GM18505 (cell line): Measurements from ENCODE around the gene ALG5.

Experiments used
- ATAC-seq: cut with Tn5 transposase; IDR thresholded peaks from one replicate; pipeline ENCODE4 v1.9.1; 2021; ENCODE audit not compliant: unreplicated experiment
- POLR2A ChIP-seq: IDR thresholded peaks from 4 replicates; pipeline ENCODE4 v1.6.1; 2011; ENCODE audit warnings: borderline replicate concordance; ENCODE audit not compliant: insufficient read depth, insufficient read length; ENCODE audit errors: extremely low read depth

The ALG5 gene, protein sequence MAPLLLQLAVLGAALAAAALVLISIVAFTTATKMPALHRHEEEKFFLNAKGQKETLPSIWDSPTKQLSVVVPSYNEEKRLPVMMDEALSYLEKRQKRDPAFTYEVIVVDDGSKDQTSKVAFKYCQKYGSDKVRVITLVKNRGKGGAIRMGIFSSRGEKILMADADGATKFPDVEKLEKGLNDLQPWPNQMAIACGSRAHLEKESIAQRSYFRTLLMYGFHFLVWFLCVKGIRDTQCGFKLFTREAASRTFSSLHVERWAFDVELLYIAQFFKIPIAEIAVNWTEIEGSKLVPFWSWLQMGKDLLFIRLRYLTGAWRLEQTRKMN

DNA sequence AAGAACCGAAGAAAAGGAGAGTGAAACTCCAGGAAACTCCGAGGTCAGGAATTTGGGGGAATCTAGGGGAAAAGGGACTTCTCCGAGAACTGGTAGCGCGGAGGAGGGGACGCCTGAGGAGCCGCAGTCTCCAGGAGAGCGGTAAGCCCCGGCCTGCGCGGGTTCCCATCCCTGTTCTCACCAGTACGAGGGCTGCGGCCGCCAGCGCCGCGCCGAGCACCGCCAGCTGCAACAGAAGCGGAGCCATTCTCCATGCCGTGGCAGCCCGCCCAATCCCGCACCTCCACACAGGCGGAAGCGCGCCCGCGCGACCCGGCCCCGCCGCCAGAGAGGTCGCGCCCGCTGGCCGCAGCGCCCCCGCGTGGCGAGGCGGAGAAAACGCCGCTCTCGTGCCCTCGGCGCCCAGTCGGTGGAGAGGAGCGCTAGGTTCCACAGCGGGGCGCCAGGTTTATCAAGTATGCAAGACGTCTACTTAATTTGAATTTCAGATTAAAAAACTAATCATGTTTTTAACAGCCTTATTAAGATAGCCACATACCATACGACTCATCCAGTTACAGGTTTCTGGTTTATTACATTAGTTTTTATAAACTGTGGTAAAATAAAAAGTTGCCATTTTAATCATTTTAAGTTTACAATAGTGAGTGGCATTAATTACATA, at the start of gene ALG5:
Gene ALG5 (minus strand): TSS at position 287 of the 661 bp plus-strand sequence. CDS start 40 bp downstream, at position 247.
- peak; percentile 61 for ATAC-seq
- peak; percentile 98 for TF ChIP-seq POLR2A

DNA sequence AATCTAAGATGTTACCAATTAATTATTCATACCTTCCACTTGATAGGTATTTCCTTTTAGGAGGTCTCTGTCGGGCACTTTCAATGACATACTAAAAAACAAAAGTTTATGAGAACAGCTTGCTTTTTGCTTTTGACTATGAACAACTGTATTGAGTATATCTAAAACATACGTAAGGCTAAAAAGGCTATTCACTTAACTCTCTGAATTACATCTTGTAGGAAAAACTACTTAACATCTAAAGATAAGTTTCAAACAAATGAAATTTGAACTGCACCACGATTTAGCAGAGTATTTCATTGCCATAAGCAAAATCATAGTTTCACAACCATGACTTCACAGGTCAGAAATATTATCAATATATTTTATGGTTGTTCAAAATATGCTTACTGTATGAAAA, 48.7 kb upstream of the ALG5 start:
- TF ChIP-seq POLR2A, result no peak
- no peak for ATAC-seq

DNA sequence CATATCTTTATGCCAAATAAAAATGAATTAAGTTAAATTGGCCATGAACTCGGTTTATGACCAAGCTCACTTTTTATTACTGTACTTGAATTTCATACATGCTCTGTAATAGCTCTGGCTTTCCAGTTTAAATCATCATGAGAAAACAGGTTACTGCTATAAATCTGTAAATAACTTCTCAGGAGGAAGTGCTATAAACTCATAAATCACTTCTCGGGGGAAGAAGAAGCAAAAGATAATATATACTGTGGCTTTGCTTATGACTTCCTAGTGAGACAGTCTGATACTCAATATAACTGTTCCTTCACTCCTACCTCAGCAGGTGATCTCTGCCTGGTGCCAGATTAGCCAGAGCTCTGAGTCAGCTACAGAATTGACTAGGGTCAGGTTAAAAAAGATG, 47.9 kb upstream of the ALG5 start:
- no peak for ATAC-seq
- no peak for TF ChIP-seq POLR2A

DNA sequence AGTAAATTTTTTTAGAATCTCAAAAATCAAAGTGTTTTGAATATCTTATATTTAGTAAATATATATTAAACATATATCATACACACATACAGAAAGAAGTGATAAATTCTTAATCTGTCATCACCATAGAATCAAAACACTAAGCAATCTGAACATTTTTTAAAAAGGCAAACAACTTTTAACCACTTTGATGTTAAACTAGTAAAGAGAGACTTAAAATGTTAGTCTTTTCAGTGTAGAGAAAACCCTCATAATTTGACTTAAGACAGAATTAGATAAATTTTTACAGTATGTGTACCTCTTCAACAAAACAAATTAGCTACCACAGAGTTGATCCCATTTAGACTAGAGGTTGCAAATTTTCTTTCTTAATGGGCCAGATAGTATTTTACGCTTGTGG, 46.9 kb upstream of the ALG5 start:
- no peak for TF ChIP-seq POLR2A
- no peak for ATAC-seq

DNA sequence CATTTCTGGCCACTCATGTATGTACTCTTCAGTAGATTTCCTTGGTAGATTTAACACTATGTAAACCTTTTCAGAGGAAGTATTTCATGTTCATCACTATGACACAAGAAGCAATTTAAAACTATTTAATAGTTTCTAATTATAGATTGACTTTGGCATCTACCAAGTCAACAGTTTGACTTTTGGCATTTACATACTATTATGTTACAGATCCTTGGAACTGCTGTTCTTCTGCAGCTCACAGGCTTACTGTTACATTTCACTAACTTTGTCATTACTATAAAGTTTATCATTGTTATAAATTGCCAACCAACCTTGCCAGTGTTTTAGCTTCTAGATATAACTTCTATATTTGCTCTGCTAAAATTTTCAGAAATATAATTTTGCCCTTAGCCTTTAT, 41.6 kb upstream of the ALG5 start:
- TF ChIP-seq POLR2A, result no peak
- ATAC-seq, result no peak

DNA sequence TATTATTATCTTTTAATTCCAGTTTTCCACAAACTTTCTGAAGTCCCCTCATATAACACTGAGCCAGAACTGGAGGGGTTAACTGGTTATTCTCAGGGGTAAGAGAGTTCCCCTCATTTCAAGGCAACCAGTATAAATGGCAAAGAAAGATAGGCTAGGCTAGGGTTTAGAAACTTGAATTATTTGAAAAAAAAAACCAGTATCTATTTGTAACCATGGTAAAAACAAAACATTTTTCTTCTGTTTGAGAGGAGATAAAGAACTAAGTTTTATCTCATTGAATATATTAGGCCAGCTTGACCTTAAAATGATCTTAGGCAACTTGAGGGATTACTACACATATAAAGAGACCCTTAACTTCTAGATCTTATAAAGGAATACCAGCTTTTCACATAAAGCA, 40.8 kb upstream of the ALG5 start:
- TF ChIP-seq POLR2A, result no peak
- no peak for ATAC-seq

DNA sequence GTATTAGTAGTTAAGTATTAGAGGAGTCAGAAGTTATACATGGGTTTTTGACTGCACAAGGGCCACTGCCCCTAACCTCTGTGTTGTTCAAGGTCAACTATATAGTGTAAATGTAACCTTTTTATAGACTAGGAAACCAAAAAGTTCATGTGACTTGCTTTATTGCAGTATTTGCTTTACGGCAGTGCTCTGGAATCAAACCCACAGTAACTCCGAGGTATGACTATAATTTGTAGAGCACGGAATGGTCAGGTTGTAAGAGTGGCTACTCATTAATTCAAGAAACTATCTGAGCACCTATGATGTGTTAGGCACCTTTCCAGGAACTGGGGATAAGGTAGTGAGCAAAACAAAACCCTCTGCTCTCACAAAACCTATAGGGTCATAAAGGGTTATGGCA, 38.1 kb upstream of the ALG5 start:
- ATAC-seq, result no peak
- TF ChIP-seq POLR2A, result no peak

DNA sequence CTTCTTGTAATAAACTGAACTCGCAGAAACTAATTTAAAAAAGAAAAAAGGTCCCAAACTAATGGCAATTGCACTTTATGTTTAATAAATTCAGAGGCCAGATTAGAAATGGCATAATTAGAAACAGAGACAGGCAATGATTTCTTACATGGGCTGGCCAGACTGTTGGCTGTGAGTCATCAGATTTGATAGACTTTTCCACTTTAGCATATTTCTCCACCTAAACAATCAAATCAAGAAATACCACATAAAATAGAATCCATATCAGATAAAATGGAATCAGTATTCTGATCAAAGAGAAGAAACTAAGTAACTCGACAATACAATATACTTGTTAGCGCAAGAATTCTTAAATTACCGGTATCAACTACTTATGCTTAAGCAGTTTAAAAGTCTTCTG, 30.5 kb upstream of the ALG5 start:
- no peak for ATAC-seq
- no peak for TF ChIP-seq POLR2A

DNA sequence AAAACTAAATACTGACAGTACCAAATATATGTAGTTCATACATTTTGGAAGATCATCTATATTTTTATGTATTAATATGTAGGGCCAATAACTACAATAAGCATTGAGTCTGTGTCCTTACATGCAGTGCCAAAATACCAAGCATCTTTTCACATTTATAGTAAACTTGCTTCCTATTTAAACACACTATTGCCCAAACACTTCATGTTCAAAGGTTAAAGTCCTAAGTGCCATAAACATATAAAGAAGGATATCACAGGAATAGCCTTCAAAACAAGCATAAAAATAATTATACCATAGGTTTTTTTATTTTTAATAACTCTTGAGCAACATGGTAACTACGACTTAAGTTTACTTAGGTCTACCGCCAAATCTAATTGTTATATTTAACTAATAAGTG, 28.5 kb upstream of the ALG5 start:
- ATAC-seq, result no peak
- no peak for TF ChIP-seq POLR2A

DNA sequence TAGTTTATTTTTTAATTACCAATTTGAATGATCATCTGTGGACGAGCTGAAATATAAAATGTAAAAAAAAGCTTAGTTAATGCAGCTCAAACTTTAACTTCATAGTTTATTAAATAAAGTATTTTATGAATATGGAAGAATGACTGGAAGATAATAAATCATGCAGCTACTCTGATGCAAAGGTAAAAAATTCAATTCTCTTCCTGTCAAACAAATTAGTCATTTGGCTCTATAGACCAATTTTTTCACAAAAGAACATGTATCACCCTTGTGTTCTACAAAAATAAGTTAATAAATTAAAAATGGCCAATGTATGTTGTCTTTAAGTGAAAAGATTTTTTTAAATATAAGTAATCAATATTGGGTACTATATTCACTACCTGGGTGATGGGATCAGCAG, 27.6 kb upstream of the ALG5 start:
- no peak for TF ChIP-seq POLR2A
- no peak for ATAC-seq

DNA sequence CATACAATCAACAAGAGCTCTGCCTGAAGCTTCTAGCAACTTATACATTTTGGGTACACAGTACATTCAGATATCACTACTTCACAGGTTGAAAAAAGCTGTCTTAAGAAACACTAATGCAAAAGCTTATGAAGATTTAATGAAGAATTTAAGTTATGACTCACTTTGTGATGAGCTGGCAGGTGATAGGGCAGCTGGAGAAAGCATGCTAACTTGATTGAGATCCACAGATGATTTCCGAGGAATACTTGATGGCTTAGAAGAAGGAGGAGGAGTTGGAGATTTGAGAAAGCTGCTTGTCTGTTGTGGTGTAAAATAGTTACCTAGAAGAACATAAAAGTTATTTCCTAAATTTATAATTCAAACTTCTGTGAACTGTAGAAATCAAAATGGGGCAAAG, 24.7 kb upstream of the ALG5 start:
- ATAC-seq, result no peak
- TF ChIP-seq POLR2A, result no peak

DNA sequence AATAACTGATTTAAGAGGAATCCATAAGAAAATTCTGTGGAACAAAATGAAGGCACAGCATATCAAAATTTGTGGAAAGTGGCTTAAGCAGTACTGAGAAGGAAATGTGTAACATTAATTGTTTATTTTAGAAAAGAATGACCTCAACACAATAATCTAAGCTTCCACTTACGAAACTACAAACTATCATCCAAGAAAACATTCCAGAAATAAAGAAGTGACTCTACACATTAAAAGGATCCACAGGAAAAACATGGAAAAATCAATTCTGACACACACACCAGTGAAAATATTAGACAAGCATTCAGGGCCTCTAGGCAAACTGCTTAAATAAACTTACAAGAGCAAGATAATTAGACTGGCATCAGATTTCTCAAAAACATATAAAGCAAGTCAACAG, 15.5 kb upstream of the ALG5 start:
- no peak for ATAC-seq
- TF ChIP-seq POLR2A, result no peak

DNA sequence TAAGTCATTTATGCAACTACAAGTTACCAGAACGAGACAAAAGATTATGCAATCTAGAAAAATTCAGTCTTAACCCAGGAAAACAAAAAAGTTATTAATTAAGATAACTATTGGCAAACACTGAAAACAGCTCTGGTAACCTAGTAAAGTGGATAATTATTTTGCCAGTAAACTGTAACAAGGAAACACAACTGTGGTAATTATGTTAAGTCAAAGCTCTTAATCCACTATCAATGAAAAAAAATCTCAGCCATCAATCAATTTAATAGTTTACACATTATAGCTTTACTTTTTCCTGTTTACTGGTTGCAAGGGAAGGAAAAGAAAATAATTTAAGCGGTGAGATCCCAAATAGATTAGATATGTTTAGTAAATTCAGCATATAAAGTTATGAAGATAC, 12.6 kb upstream of the ALG5 start:
- TF ChIP-seq POLR2A, result no peak
- no peak for ATAC-seq

DNA sequence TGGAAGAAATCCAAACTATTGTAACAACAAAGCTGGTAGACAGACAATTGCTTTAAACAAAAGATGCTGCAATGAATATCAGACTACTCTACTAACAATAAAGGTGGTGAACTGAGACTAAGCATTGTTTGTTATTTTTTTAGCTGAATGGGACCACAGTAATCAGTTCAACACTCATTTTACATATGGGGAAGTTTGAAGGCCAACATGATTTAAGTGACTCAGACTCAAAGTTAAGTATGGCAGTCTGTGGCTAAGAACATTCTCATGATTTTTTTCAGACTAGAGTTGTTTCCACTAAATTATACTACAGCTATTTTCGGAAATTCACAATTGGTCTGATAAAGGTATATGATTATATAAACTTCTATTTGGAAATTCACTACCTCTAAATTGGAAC, 11.9 kb upstream of the ALG5 start:
- no peak for ATAC-seq
- TF ChIP-seq POLR2A, result no peak
